GM04503 (cell line): ENCODE measurements around the gene TMEM116.
"Not testable (repeated sequence)": the region's sequence is repeated elsewhere in the genome, so short reads cannot be mapped to it uniquely, and the experiment has no call there.

ENCODE experiments used
- DNase-seq: peaks from one replicate; pipeline ENCODE4 v3.0.0-alpha.2; 2012; ENCODE audit warnings: low read depth

Gene TMEM116

GRCh38 chr12:112009596-112009995 is 3.4 kb downstream of the TMEM116 start:
- DNase-seq = not testable (repeated sequence)

- DNase-seq = no peak
Observed at GRCh38 chr12:112008918-112009317, 4.0 kb downstream of the TMEM116 start.

- DNase-seq = no peak
Observed at GRCh38 chr12:112007945-112008344, 5.0 kb downstream of the TMEM116 start.

- DNase-seq = no peak
Observed at GRCh38 chr12:112005419-112006395, 7.3 kb downstream of the TMEM116 start.

GRCh38 chr12:112004041-112004440 is 8.9 kb downstream of the TMEM116 start:
- DNase-seq = no peak

- DNase-seq = no peak
Observed at GRCh38 chr12:112001576-112001975, 11.4 kb downstream of the TMEM116 start.

GRCh38 chr12:112000820-112001219 is 12.1 kb downstream of the TMEM116 start:
- no peak for DNase-seq

- DNase-seq = not testable (repeated sequence)
Observed at GRCh38 chr12:111999129-111999528, 13.8 kb downstream of the TMEM116 start.

GRCh38 chr12:111998015-111998414 is 14.9 kb downstream of the TMEM116 start:
- DNase-seq = no peak

- no peak for DNase-seq
Observed at GRCh38 chr12:111997300-111997699, 15.7 kb downstream of the TMEM116 start.

- no peak for DNase-seq
Observed at GRCh38 chr12:111995782-111996480, 17.0 kb downstream of the TMEM116 start.

GRCh38 chr12:111994211-111995111 is 18.5 kb downstream of the TMEM116 start:
- not testable (repeated sequence) for DNase-seq

- no peak for DNase-seq
Observed at GRCh38 chr12:111993292-111994150, 19.4 kb downstream of the TMEM116 start.

- no peak for DNase-seq
Observed at GRCh38 chr12:111992464-111992863, 20.5 kb downstream of the TMEM116 start.

- DNase-seq = no peak
Observed at GRCh38 chr12:111991946-111992345, 21.0 kb downstream of the TMEM116 start.

GRCh38 chr12:111991535-111991934 is 21.4 kb downstream of the TMEM116 start:
- no peak for DNase-seq

GRCh38 chr12:111984820-111985219 is 28.1 kb downstream of the TMEM116 start:
- no peak for DNase-seq

- DNase-seq = no peak
Observed at GRCh38 chr12:111981987-111982386, 31.0 kb downstream of the TMEM116 start.

- DNase-seq = no peak
Observed at GRCh38 chr12:111980598-111980997, 32.4 kb downstream of the TMEM116 start.

GRCh38 chr12:111978545-111978944 is 34.4 kb downstream of the TMEM116 start:
- DNase-seq = no peak

- no peak for DNase-seq
Observed at GRCh38 chr12:111976860-111977259, 36.1 kb downstream of the TMEM116 start.
